ENCODE results near the gene FAIM2. TPM values are rescaled to one million over a fixed set of nuclear protein-coding genes. Genes with fewer than 3 reads are reported as not detected.

The FAIM2 gene
- total RNA-seq, 1 donor from 2014 or later: not detected

DNA sequence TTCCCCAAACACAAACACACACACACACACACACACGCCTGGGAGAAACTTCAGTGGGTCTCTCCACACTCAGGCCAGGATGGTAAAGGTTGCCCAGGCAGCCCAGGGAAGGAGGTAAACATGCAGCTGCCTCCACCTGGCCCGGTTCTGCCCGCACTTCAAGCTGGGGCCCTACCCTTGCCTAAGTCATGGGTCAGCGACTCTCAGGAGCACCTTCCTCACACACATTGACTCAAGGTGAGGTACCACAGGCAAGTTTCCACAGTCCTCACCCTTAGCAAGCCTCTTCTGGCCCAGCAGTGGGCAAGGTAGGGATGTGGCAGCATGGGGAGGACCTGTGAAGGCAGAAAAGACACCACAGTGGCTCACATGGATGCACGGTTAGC lies 14.1 kb upstream of the FAIM2 start:
- peaks cover 10% of the 10 kb centered on the region for H3K27me3 Mint-ChIP-seq
- DNase-seq (no peak), ATAC-seq (ENCODE audit: low read depth) (no peak)
- no peak overlapping the region for H3K27ac Mint-ChIP-seq
- POLR2A ChIA-PET: no interaction called here
- TF ChIP-seq, protein P1, sequence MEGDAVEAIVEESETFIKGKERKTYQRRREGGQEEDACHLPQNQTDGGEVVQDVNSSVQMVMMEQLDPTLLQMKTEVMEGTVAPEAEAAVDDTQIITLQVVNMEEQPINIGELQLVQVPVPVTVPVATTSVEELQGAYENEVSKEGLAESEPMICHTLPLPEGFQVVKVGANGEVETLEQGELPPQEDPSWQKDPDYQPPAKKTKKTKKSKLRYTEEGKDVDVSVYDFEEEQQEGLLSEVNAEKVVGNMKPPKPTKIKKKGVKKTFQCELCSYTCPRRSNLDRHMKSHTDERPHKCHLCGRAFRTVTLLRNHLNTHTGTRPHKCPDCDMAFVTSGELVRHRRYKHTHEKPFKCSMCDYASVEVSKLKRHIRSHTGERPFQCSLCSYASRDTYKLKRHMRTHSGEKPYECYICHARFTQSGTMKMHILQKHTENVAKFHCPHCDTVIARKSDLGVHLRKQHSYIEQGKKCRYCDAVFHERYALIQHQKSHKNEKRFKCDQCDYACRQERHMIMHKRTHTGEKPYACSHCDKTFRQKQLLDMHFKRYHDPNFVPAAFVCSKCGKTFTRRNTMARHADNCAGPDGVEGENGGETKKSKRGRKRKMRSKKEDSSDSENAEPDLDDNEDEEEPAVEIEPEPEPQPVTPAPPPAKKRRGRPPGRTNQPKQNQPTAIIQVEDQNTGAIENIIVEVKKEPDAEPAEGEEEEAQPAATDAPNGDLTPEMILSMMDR (IDR thresholded peaks at IDR 0.05): no peak
- no peaks in the 10 kb centered on the region for H3K36me3 Mint-ChIP-seq (ENCODE audit: low read depth)
- CTCF ChIA-PET: no interaction called here
- intact Hi-C loops (cut with micrococcal nuclease): no loop called here
- H3K4me3 Mint-ChIP-seq: no peak overlapping the region
- no peaks in the 10 kb centered on the region for H3K4me1 Mint-ChIP-seq
- H3K9me3 Mint-ChIP-seq: no peaks in the 10 kb centered on the region

DNA sequence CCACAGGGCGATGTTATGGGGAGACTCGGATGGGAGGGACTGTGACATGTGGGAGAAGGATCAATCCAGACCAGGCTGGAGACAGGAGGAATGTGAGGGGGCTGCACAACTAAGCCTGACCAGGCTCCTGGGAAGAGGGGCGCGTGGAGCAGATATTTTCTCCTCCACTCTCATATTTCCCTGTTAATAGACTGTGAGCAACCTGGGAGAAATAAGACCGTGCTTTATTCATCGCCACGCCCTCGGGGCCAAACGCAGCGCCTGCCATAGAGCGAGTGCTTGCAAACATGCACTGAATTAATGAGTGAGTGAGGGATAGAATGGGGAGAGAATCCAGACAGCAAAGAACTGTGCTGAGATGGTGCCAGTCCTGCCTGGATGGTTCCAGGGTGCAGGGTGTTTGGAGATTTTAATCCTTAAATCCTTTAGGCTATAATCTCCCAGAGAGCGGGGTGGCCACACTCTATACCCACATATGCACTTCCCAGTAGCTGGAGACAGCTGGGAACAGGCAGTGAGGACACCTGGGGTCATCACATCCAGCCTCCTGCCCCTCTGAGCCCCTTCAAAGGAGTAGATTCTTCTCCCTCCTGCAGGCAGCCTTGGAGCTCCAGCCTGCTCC lies 13.6 kb upstream of the FAIM2 start:
- H3K4me3 Mint-ChIP-seq: no peak overlapping the region
- peaks cover 10% of the 10 kb centered on the region for H3K27me3 Mint-ChIP-seq
- CTCF ChIA-PET: no interaction called here
- H3K27ac Mint-ChIP-seq: no peak overlapping the region
- POLR2A ChIA-PET: no interaction called here
- intact Hi-C loops (cut with micrococcal nuclease): no loop called here
- TF ChIP-seq, protein P1 (IDR thresholded peaks at IDR 0.05): no peak
- no peak for DNase-seq
- H3K36me3 Mint-ChIP-seq (ENCODE audit: low read depth): no peaks in the 10 kb centered on the region
- ATAC-seq (ENCODE audit: low read depth): no peak
- H3K4me1 Mint-ChIP-seq: no peaks in the 10 kb centered on the region
- H3K9me3 Mint-ChIP-seq: no peaks in the 10 kb centered on the region

DNA sequence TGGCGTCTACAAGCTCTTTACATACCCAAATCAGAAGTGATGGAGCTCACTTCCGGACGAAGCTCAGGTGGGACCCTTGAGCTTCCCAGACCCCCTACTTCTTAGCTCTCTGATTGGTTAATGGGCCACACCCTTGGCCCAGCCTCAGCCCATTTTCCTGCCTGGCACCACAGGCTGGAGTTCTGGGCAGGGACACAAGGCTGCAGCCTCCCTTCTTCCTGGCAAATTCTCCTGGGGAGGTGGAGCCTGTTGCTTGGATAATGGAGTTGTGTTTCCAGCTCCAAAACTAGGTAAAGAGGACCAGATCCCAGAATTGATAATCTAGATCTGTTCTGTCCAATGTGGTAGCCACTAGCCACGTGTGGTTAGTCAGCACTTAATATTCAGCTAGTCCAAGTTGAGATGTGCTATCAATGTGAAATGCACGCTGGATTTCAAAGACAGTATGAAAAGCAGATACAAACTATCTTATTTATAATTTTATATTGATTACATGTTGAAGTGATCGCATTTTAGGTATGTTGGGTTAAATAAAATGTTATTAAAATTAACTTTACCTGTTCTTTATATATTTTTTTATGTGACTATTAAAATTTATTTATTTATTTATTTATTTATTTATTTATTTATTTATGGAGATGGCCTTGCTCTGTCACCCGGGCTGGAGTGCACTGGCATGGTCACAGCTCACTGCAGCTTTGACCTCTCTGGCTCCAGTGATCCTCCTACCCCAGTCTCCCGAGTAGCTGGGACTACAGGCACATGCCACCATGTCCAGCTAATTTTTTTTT lies 12.6 kb upstream of the FAIM2 start:
- CTCF ChIA-PET: no interaction called here

DNA sequence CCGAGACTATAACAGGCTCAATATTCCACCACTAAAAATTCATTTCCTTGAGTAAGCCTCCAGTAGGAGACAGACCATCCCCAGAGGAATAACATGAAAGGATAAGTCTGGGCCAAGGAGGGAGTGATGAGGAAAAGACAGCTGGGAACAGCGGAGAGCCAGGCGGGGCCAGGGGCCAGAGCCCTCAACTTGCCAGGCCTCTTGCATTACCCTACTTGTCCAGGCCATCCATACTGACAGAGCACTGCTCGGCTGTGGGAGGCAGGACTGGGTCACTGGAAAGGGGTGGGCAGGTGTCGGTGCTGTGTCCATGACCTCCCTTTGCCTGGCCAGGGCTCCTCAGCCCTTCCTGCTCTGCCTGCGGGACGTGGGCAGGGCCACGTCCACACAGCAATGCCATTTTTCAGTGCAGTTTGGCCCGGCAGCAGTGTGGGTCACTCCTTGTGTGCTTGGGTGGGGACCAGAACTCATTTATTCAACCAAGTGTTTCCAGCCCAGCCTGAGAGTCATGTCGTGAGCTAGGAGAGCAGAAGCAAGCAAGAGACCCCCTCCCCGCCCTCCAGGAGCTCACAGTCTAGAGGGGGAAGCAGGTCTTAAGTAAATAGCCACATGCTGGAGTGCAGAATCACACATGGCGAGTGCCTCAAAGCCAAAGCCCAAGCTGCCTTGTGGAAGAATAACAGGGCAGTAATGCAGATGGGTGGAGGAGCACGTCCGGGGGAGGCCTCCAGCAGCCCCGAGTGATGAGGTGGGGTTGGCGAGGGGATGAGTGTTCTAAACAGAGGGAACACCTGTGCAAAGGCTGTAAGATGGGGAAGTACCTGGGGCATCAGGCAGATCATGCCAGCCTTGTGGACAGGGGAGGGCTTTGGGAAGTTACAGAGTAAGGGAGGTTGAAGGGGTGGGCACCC lies 8.9 kb upstream of the FAIM2 start:
- DNase-seq: no peak
- CTCF ChIA-PET: no interaction called here
- Mint-ChIP-seq H3K36me3 (ENCODE audit: low read depth) (no peaks in the 10 kb centered on the region), H3K4me3 (no peak overlapping the region), H3K27me3 (peaks cover 10% of the 10 kb centered on the region), H3K4me1 (no peaks in the 10 kb centered on the region), H3K27ac (no peak overlapping the region), H3K9me3 (no peaks in the 10 kb centered on the region)
- no peak for ATAC-seq (ENCODE audit: low read depth)
- TF ChIP-seq, protein P1 (IDR thresholded peaks at IDR 0.05): no peak
- POLR2A ChIA-PET: no interaction called here
- intact Hi-C loops (cut with micrococcal nuclease): no loop called here

More for the DNA sequence above, 12.6 kb upstream of the FAIM2 start:
- POLR2A ChIA-PET: no interaction called here
- Mint-ChIP-seq H3K4me1 (no peaks in the 10 kb centered on the region), H3K4me3 (no peak overlapping the region), H3K9me3 (no peaks in the 10 kb centered on the region), H3K36me3 (ENCODE audit: low read depth) (no peaks in the 10 kb centered on the region), H3K27ac (no peak overlapping the region), H3K27me3 (peaks cover 12% of the 10 kb centered on the region)
- no peak for DNase-seq
- TF ChIP-seq, protein P1 (IDR thresholded peaks at IDR 0.05): no peak
- no peak for ATAC-seq (ENCODE audit: low read depth)
- intact Hi-C loops (cut with micrococcal nuclease): no loop called here

DNA sequence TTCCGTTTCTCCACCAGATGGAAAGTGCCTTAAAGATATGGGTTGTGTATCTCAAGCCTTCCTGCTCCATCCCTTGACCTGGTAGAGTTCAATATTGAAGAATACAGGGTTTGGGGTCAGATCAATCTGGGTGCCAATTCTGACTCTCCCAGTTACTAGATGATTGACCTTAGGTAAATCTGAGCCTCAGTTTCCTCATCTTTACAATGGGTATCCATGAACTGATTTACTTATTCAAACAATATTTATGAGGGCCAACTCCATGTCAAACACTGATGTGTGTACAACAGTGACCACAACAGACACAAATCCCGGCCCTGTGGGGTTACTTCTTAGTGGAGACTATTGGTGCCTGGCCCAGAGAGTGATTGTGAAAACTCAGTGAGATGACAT lies 7.5 kb upstream of the FAIM2 start:
- H3K27me3 Mint-ChIP-seq: peaks cover 16% of the 10 kb centered on the region
- H3K27ac Mint-ChIP-seq: no peak overlapping the region
- ChIA-PET POLR2A (no interaction called here), CTCF (no interaction called here)
- no peaks in the 10 kb centered on the region for H3K36me3 Mint-ChIP-seq (ENCODE audit: low read depth)
- no peak for DNase-seq
- no peak for ATAC-seq (ENCODE audit: low read depth)
- no peaks in the 10 kb centered on the region for H3K4me1 Mint-ChIP-seq
- H3K4me3 Mint-ChIP-seq: no peak overlapping the region
- no peaks in the 10 kb centered on the region for H3K9me3 Mint-ChIP-seq
- TF ChIP-seq, protein P1 (IDR thresholded peaks at IDR 0.05): no peak
- intact Hi-C loops (cut with micrococcal nuclease): no loop called here
